Prostate gland (tissue), 2 donors: ENCODE data around the gene SPAG9.

ENCODE experiments used
- CTCF ChIP-seq, 4 experiments: fragments of 200-600 bp in 2 of 4; fragments of 450-650 bp in 2 of 4; sonication (generic) in 2 of 4; IDR thresholded peaks; 1 replicate in 3 of 4; 2 replicates in 1 of 4; pipeline ENCODE4 v1.5.1; 2016 to 2019; ENCODE audit warnings: antibody characterized with exemption in 4 of 4, mild to moderate bottlenecking in 2 of 4, moderate library complexity in 2 of 4
- POLR2A ChIP-seq: fragments of 450-650 bp; IDR thresholded peaks from one replicate; pipeline ENCODE4 v1.6.1; 2016; ENCODE audit warnings: antibody characterized with exemption, mild to moderate bottlenecking

GRCh38 chr17:51103050-51103449 lies 17.6 kb downstream of the SPAG9 start:
- TF ChIP-seq CTCF (IDR thresholded peaks at IDR 0.05): no peak
- no peak for TF ChIP-seq POLR2A
